Lower leg skin (tissue), 4 donors: ENCODE data around the gene ACHE. TPM values are rescaled to one million over a fixed set of nuclear protein-coding genes. Genes with fewer than 3 reads are reported as not detected.

Experiments used
- DNase-seq, 2 donors: peaks; one replicate each; pipeline ENCODE4 v3.0.0-alpha.2; 2019; ENCODE audit warnings: low spot score in 2 of 2
- H3K4me3 ChIP-seq: fragments of 200-600 bp; sonication (generic); 2 replicates; pipeline ENCODE4 v1.5.1; 2017; ENCODE audit warnings: mild to moderate bottlenecking, low read depth; ENCODE audit not compliant: poor library complexity, severe bottlenecking
- CTCF ChIP-seq, 3 donors: fragments of 450-650 bp; IDR thresholded peaks; one replicate each; pipeline ENCODE4 v1.5.1; 2016; ENCODE audit warnings: antibody characterized with exemption in 3 of 3, mild to moderate bottlenecking in 3 of 3, moderate library complexity in 2 of 3
- POLR2A ChIP-seq, 2 donors: fragments of 450-650 bp; IDR thresholded peaks; one replicate each; pipeline ENCODE4 v1.6.1; 2016 to 2017; ENCODE audit warnings: antibody characterized with exemption in 2 of 2, mild to moderate bottlenecking in 1 of 2, moderate library complexity in 1 of 2
- WGBS, 2 donors: methylation state at CpG; one replicate each; pipeline ENCODE4 v1.1.5; 2018; 5-methylcytosine and 5-hydroxymethylcytosine counted together
- intact Hi-C: fragments of 100-400 bp; cut with DNase I; formaldehyde crosslinking; loops from one replicate; pipeline ENCODE4 v1.15.0; 2023; ENCODE audit warnings: low total_unique reads
- microRNA-seq, 2 donors: library from miRNA; unstranded; fragments of <30 nt; microRNA quantifications; one replicate each; pipeline ENCODE4, GENCODE V29; 2016; ENCODE audit warnings: borderline replicate concordance in 2 of 2, borderline number of aligned reads in 1 of 2
- total RNA-seq, 4 donors: library from RNA; depleted of rRNA; stranded (reverse); fragments of >200 nt; gene quantifications; one replicate each; pipeline ENCODE4 v1.1.0, GENCODE V29; 2016

Gene ACHE
- total RNA-seq, 4 donors from 2014 or later, result 0.88 to 2.7 (median 1.1) TPM; not detected in 1

- TF ChIP-seq CTCF (IDR thresholded peaks at IDR 0.05), result no peak
- TF ChIP-seq POLR2A (IDR thresholded peaks at IDR 0.05), result no peak
- no peak for DNase-seq
- no peak overlapping the region for H3K4me3 ChIP-seq
- WGBS, 2 donors, result 77 to 79% methylated on average over 8 of the region's 8 CpGs
- intact Hi-C loops, result no loop called here
Observed at GRCh38 chr7:100840470-100841100, 55.1 kb downstream of the ACHE start.

Small RNA genes within 50 kb of the gene (microRNA-seq; reads per million reads assigned to microRNA genes)
- gene MIR6875, result 0.57 to 1.4 reads per million in 2 donors

Other genes starting within 250 kb of the ACHE start
- not detected for gene ACTL6B, start 239.4 kb downstream of the ACHE start, total RNA-seq
- 100 to 1,000 TPM; 309 to 439 (median 353) TPM for gene GNB2, start 222.1 kb downstream of the ACHE start, total RNA-seq
- gene GIGYF1, start 201.6 kb downstream of the ACHE start, total RNA-seq, result 10 to 100 TPM; 34.9 to 56.6 (median 40.0) TPM
- 10 to 100 TPM; 51.3 to 72.7 (median 70.3) TPM for gene POP7, start 189.8 kb downstream of the ACHE start, total RNA-seq
- under 1 TPM in 2 of 4 donors, not detected in 2; 0.17 to 0.25 TPM for gene EPO, start 175.4 kb downstream of the ACHE start, total RNA-seq
- under 1 TPM; 0.04 to 0.16 (median 0.06) TPM for gene ZAN, start 162.3 kb downstream of the ACHE start, total RNA-seq
- gene EPHB4, start 68.4 kb downstream of the ACHE start, total RNA-seq, result 10 to 100 TPM; 51.1 to 72.2 (median 60.9) TPM
- gene SLC12A9, start 43.2 kb downstream of the ACHE start, total RNA-seq, result 10 to 100 TPM; 14.0 to 32.9 (median 21.8) TPM
- gene TRIP6, start 28.5 kb downstream of the ACHE start, total RNA-seq, result 10 to 100 TPM; 71.8 to 88.7 (median 81.0) TPM
- gene SRRT, start 20.8 kb downstream of the ACHE start, total RNA-seq, result 100 to 1,000 TPM in 2 of 4 donors, 10 to 100 TPM in 2; 73.3 to 129 (median 107) TPM
- 1 to 10 TPM; 3.9 to 6.1 (median 5.2) TPM for gene UFSP1, start 6.2 kb downstream of the ACHE start, total RNA-seq
- gene MUC3A, start 53.6 kb upstream of the ACHE start, total RNA-seq, result under 1 TPM in 3 of 4 donors, not detected in 1; 0.03 to 0.67 (median 0.12) TPM
- gene MUC12, start 73.7 kb upstream of the ACHE start, total RNA-seq, result not detected
- not detected for gene MUC17, start 124.2 kb upstream of the ACHE start, total RNA-seq
- 10 to 100 TPM; 13.9 to 22.2 (median 17.3) TPM for gene TRIM56, start 189.6 kb upstream of the ACHE start, total RNA-seq
- gene SERPINE1, start 231.2 kb upstream of the ACHE start, total RNA-seq, result 1 to 10 TPM; 4.8 to 9.4 (median 8.9) TPM